ENCODE data around the gene WDR38.

The WDR38 gene

DNA sequence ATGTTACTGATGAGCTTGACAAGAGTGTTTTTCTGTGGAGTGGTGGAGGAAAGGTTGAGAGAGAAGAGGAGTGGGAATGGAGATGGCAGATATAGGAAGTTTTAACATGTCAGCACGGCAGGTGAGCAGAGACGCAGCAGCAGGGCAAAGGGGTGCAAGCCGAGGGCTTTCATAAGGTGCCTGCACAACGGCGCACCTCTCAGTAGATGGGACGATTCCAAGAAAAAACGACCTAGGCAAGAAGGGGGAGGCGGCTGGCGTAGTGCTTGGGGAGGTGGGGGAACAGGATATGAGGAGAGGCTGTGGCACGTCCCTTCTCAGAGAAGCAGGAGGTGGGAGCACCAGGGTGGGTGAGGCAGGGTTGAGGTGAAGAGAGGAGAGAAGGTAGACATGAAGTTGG lies 33.2 kb downstream of the WDR38 start:
- no peak for FAIRE-seq

DNA sequence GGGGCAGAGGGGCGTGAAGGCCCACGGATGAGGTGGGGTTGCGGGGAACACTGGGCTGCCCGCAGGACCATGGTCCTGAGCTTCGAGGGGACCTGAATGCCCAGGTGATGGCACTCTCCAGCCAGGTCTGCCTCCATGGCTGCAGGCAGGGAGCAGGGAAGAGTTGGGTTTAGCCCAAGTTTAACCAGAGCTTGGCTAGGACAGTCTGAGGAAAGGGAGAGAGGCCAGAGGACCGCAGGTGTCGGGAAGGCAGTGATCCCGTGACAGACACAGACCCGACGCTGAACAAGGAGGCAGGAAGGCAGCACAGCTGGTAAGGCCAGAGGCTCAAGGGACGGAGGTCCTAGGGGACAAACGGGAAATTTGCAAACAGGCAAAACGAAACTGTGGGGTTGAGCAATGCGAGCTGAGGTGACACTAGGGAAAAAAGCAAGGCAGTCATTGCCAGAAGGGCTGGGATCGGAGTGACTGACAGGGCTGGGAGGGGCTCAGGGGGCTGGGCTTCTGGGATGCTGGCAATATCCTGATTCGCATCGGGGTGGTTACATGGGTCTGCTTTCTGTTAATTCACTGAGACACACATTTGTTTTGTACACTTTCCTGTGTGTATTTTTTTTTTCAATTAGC lies 33.7 kb downstream of the WDR38 start:
- no peak for FAIRE-seq

DNA sequence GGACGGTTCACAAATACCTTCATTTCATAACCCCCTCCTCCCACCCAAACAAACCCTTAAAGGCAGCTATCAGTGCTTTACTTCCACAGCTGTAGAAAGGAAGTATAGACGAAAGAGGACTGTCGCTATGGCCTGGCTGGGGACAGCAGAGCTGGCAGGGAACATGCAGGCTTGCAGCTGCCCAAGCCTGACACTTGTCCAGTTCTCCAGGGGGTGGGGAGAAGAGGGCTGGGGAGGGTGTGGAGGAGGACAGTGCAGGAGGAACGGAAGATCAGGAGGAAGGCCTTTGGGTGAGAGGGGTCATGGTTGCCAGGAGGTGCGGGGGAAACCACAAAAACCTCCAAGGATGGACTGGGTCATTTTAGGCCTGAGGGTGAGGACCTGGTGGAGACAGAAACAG lies 34.6 kb downstream of the WDR38 start:
- FAIRE-seq = no peak

- FAIRE-seq = no peak
These were observed 35.7 kb downstream of the WDR38 start for GRCh38 chr9:124889006-124889405.

DNA sequence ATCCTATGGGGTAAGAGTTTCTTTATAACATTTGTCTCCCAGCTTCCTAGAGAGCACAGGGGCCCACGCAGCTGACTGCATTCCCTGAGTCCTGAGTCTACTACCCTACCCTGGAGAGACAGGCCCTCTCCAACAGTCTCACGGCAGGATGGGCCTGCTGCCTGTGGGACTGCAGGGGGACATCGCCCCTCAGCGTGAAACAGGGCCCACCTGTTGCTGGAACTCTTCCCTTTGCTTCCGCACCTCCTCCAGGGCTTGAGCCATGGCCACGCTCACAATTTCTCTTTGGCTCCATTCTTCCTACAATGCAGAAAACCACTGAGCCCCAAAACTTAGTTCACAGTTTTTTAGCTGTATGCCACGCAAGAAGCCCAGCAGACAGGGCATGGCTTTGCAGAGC lies 36.9 kb downstream of the WDR38 start:
- no peak for FAIRE-seq

GRCh38 chr9:124894035-124894740 lies 40.9 kb downstream of the WDR38 start:
- no peak for FAIRE-seq

DNA sequence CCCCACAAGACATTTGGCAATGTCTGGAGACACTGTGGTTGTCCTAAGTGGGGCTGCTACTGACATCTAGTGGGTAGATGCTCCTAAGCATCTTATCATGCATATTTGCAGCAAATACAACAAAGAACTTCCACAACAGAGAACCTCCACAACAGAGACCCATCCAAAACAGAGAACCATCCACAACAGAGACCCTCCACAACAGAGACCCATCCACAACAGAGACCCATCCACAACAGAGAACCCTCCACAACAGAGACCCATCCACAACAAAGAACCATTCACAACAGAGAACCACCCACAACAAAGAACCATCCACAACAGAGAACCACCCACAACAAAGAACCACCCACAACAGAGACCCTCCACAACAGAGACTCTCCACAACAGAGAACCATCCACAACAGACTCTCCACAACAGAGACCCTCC lies 41.5 kb downstream of the WDR38 start:
- no peak for FAIRE-seq

DNA sequence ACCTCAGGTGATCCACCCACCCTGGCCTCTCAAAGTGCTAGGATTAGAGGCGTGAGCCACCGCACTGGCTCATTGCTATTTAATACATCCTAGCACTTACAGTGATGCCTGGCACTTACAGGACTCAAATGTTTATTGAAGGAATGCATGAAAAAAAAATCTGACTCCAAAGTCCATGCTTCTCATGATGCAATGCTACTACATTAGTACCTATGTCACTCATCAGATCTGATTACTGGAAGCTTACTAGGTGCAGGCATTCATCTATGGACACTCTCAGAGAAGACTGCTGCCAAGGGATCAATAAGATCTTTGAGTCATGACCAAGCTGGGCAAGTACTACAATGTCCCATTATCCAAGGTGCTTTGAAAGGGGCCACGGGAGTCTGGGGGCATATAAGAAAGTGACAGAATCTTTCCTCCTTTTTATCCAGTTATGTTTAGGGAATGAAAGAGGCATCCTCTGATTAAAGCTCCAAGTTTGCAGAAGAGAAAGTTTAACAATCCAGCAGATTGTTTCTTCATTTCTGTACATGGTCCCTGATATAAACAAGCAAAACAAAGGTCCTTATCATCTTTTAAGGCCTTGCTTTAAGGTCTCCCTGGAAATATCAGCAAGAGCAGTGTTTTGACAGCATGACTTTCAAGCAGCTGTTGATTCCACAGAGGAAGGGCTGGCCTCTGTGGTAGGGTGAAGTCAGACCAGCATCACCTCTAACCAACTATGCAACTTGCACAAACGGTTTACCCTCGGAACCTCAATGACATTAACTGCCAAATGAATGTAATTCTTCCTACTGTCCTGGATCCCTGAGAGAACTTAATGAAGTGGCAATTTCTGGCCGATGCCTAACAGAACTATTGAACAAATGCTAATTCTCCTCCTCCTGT lies 44.6 kb downstream of the WDR38 start:
- FAIRE-seq = no peak

DNA sequence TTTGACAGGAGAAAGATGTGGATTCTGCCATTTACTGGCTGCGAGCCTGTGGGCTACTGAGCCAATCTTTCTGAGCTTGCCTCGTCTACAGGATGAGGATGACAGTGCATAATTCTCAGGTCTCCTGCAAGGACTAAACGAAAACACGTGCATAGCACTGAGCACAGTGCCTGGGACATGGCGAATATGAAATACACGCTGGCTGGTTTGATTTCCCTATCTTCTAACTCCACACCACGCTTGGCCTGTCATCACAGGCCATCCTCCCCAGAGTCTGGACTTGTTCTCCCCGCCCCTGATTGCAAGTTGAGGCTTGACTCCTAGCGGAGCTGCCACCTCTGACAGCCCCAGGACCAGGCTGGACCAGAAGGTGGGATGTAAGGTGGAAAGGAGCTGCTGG lies 46.6 kb downstream of the WDR38 start:
- no peak for FAIRE-seq

GRCh38 chr9:124906966-124907365 lies 53.7 kb downstream of the WDR38 start:
- no peak for FAIRE-seq

All from TTC549 (cell line).